Measurements from ENCODE around the gene RIT2. TPM values are rescaled to one million over a fixed set of nuclear protein-coding genes. Genes with fewer than 3 reads are reported as not detected.

The RIT2 gene
- total and polyA plus RNA-seq, 10 donors, result not detected

DNA sequence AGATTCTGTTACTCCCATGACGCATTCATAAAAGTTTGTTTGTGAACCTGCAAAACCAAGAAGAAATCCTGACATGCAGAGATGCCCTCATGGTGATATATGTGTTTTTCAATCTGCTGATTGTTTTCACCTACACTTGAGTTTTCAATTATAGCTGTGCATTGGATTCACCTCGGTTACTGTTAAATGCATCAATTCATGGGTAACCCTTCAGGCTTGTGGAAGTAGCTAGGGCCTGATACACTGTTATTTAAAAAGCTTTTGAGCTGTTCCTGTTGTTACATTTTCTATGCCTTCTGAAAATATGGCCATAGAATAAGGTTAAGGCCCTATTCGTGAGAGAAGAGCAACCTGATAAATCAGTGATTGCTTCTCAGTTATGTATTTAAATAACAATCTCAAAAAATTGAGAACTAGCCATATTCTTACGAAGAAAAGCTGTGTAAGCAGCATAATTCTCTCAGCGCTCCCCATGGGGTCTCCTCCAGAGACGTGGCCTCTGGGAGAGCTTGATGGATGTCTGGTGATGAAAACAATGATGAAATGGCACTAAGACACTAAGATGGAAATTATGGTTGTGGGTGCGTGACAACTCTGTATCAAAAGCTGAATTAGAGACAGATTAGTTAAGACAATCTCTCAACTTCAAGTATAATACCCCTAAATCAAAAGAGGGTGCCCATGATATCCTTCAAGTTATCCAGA lies 60.5 kb downstream of the RIT2 start:
- Histone ChIP-seq H3K36me3 (no peaks in the 10 kb centered on the region), H3K4me1 (no peaks in the 10 kb centered on the region), H3K27me3 (replicated peaks in 1 of 7) (no peaks in the 10 kb centered on the region), H3K9me3 (no peaks in the 10 kb centered on the region), H3K27ac (no peak overlapping the region), H3K4me3 (no peak overlapping the region)
- TF ChIP-seq CTCF (IDR thresholded peaks at IDR 0.05 in 8 of 11, conservative IDR thresholded peaks at IDR 0.05 in 3 of 11), result no peak
- TF ChIP-seq POLR2A (IDR thresholded peaks at IDR 0.05), result no peak
- no peak for TF ChIP-seq POLR2AphosphoS5 (IDR thresholded peaks at IDR 0.05)
- 76 to 91% (median 85%) methylated on average over 7 of the region's 7 CpGs for WGBS, 5 donors
- DNase-seq, result no peak
- intact Hi-C loops (cut with DNase I; ENCODE audit: low total_unique reads), result no loop called here

DNA sequence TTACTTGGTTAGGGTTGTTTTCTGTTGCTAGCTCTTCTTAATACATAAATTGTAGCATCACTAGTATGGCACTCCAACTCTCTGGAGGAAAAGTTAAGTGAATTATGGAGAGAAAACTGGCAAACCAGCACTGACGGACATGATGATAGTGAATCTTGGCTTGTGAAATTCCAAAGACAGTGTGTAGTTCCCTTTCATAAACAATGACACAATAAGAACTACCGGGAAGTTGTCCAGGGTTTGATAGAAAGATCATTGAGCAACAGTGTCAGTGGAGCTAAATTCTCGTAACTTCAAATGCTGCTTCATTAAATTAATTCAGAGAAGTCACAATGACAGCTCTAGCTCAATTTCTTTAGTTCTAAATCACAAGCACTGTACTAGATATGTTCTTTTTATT lies 66.5 kb downstream of the RIT2 start:
- Histone ChIP-seq H3K27ac (no peak overlapping the region), H3K27me3 (replicated peaks in 1 of 7) (no peaks in the 10 kb centered on the region), H3K9me3 (no peaks in the 10 kb centered on the region), H3K4me1 (no peaks in the 10 kb centered on the region), H3K36me3 (no peaks in the 10 kb centered on the region), H3K4me3 (no peak overlapping the region)
- WGBS, 5 donors, result 49 to 76% (median 59%) methylated on average over 3 of the region's 3 CpGs
- TF ChIP-seq POLR2AphosphoS5 (IDR thresholded peaks at IDR 0.05) (no peak), POLR2A (IDR thresholded peaks at IDR 0.05) (no peak), CTCF (IDR thresholded peaks at IDR 0.05 in 8 of 11, conservative IDR thresholded peaks at IDR 0.05 in 3 of 11) (no peak)
- intact Hi-C loops (cut with DNase I; ENCODE audit: low total_unique reads), result no loop called here
- no peak for DNase-seq

DNA sequence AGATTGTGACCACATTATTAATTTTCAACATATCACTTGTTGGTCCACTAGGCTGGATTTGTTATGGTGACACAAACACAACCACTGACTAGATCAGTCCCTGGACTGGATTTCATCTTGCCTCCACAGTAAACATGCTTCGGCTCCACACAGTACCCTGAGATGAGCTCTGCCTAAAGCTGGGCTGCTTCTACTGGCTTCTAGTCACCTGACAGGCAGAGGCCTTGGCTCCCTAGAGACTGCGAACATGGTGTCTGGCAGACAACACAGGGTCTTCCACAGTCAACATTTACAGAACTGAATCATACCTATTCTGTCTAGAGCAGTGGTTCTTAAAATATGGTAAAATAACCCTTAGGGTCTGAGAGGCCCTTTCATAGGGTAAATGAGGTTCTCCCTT lies 69.2 kb downstream of the RIT2 start:
- Histone ChIP-seq H3K4me1 (no peaks in the 10 kb centered on the region), H3K36me3 (no peaks in the 10 kb centered on the region), H3K27me3 (replicated peaks in 1 of 7) (no peaks in the 10 kb centered on the region), H3K9me3 (no peaks in the 10 kb centered on the region), H3K4me3 (no peak overlapping the region), H3K27ac (no peak overlapping the region)
- no peak for TF ChIP-seq POLR2A (IDR thresholded peaks at IDR 0.05)
- no peak for TF ChIP-seq CTCF (IDR thresholded peaks at IDR 0.05 in 8 of 11, conservative IDR thresholded peaks at IDR 0.05 in 3 of 11)
- no peak for TF ChIP-seq POLR2AphosphoS5 (IDR thresholded peaks at IDR 0.05)
- intact Hi-C loops (cut with DNase I; ENCODE audit: low total_unique reads), result no loop called here
- WGBS, 5 donors, result 42 to 71% (median 50%) methylated on average over 2 of the region's 2 CpGs
- no peak for DNase-seq

DNA sequence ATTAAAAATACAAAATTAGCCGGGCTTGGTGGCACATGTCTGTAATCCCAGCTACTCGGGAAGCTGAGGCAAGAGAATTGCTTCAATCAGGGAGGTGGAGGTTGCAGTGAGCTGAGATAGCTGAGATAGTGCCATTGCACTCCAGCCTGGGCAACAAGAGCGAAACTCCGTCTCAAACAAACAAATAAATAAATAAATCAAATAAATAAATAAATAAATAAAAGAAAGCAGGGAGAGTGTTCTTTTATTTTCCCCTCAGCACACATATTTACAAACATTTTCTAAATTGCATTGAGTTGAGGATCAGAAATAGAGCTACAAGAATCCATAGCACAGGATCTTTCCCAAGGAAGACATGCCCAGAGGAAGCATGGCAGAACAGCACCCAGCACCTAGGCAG lies 71.9 kb downstream of the RIT2 start:
- DNase-seq, result no peak
- Histone ChIP-seq H3K27ac (no peak overlapping the region), H3K9me3 (no peaks in the 10 kb centered on the region), H3K36me3 (no peaks in the 10 kb centered on the region), H3K4me1 (no peaks in the 10 kb centered on the region), H3K4me3 (no peak overlapping the region), H3K27me3 (replicated peaks in 1 of 7) (no peaks in the 10 kb centered on the region)
- no peak for TF ChIP-seq CTCF (IDR thresholded peaks at IDR 0.05 in 8 of 11, conservative IDR thresholded peaks at IDR 0.05 in 3 of 11)
- TF ChIP-seq POLR2A (IDR thresholded peaks at IDR 0.05), result no peak
- no peak for TF ChIP-seq POLR2AphosphoS5 (IDR thresholded peaks at IDR 0.05)
- 48 to 80% (median 60%) methylated on average over 4 of the region's 4 CpGs for WGBS, 5 donors
- intact Hi-C loops (cut with DNase I; ENCODE audit: low total_unique reads), result no loop called here

Data from spleen (tissue), 11 donors.